Endothelial cell of umbilical vein (primary cell): ENCODE measurements around the gene SMOC1. TPM values are rescaled to one million over a fixed set of nuclear protein-coding genes. Genes with fewer than 3 reads are reported as not detected.

ENCODE experiments used
- BruUV-seq: library from RNA; stranded (reverse); fragments of 400-500 nt; replicated peaks from 2 replicates; lab custom pipeline; 2021; lab: Mats Ljungman, UMichigan
- CTCF ChIA-PET: fragments of 300-600, 350-600 bp; sonication (Branson Sonifier 250); formaldehyde crosslinking; loops from one replicate; lab custom pipeline; 2021; ENCODE audit warnings: antibody characterized with exemption, inconsistent platforms; lab: Charles Lee
- POLR2A ChIA-PET: fragments of 300-600, 350-600 bp; sonication (Branson Sonifier 250); formaldehyde crosslinking; loops from one replicate; lab custom pipeline; 2021; ENCODE audit warnings: antibody characterized with exemption, inconsistent platforms; lab: Charles Lee
- DNase-seq: peaks from one replicate; pipeline ENCODE4 v3.0.0-alpha.2; 2011; ENCODE audit warnings: low read depth, low spot score
- FAIRE-seq: peaks from 2 replicates; lab custom pipeline; 2011; peaks lifted over from hg19 to GRCh38; lab: Jason Lieb, UNC
- H2AFZ ChIP-seq: 2 replicates; pipeline ENCODE4 v1.6.0; 2012; ENCODE audit warnings: low read depth, low read length, control low read depth, inconsistent platforms
- H3K27ac ChIP-seq: 2 replicates; pipeline ENCODE4 v1.5.1; 2011; ENCODE audit warnings: low read depth, mild to moderate bottlenecking, control low read depth, low read length, moderate library complexity; ENCODE audit not compliant: insufficient read depth
- H3K27me3 ChIP-seq, 2 experiments: 2 replicates each; pipeline versions ENCODE4 v1.6.0 to v1.6.1; 2011; ENCODE audit warnings: low read length in 2 of 2, mixed read lengths in 1 of 2; ENCODE audit not compliant: control insufficient read depth in 2 of 2, insufficient read depth in 2 of 2
- H3K36me3 ChIP-seq, 2 experiments: 2 replicates in 1 of 2; 3 replicates in 1 of 2; pipeline ENCODE4 v1.5.1; 2011; ENCODE audit warnings: low read length in 2 of 2, mild to moderate bottlenecking in 1 of 2, moderate library complexity in 1 of 2; ENCODE audit not compliant: control insufficient read depth in 2 of 2, insufficient read depth in 2 of 2; ENCODE audit errors: extremely low read depth in 1 of 2
- H3K4me1 ChIP-seq: 3 replicates; pipeline ENCODE4 v1.5.1; 2011; ENCODE audit warnings: mild to moderate bottlenecking, low read length; ENCODE audit not compliant: control insufficient read depth, insufficient read depth; ENCODE audit errors: extremely low read depth
- H3K4me2 ChIP-seq: 2 replicates; pipeline ENCODE4 v1.6.1; 2011; ENCODE audit warnings: low read length, control low read depth, mixed read lengths; ENCODE audit not compliant: insufficient read depth
- H3K4me3 ChIP-seq, 3 experiments: fragments of 200-600 bp in 1 of 3; sonication (generic), shearing (Covaris generic) in 1 of 3; replicated peaks in 1 of 3; 2 replicates each; pipeline ENCODE4 v1.5.1; 2011 to 2016; ENCODE audit warnings: control low read depth in 3 of 3, low read length in 3 of 3, mild to moderate bottlenecking in 2 of 3, inconsistent platforms in 1 of 3, low read depth in 1 of 3, moderate library complexity in 1 of 3; ENCODE audit not compliant: insufficient read depth in 1 of 3
- H3K79me2 ChIP-seq: 2 replicates; pipeline ENCODE4 v1.6.0; 2012; ENCODE audit warnings: low read length, inconsistent platforms; ENCODE audit not compliant: control insufficient read depth, insufficient read depth
- H3K9ac ChIP-seq: replicated peaks from 2 replicates; pipeline ENCODE3; 2011; ENCODE audit warnings: low read length, control low read depth; ENCODE audit not compliant: insufficient read depth; ENCODE audit errors: extremely low read depth
- H3K9me1 ChIP-seq: replicated peaks from 3 replicates; pipeline ENCODE4 v1.6.0; 2011; ENCODE audit warnings: mild to moderate bottlenecking, low read length; ENCODE audit not compliant: control insufficient read depth, insufficient read depth; ENCODE audit errors: extremely low read depth
- H3K9me3 ChIP-seq: replicated peaks from 2 replicates; pipeline ENCODE4 v1.5.1; 2012; ENCODE audit warnings: low read length, inconsistent platforms; ENCODE audit not compliant: control insufficient read depth, insufficient read depth
- H4K20me1 ChIP-seq: replicated peaks from 2 replicates; pipeline ENCODE3; 2011; ENCODE audit warnings: mild to moderate bottlenecking, low read length; ENCODE audit not compliant: control insufficient read depth, insufficient read depth; ENCODE audit errors: extremely low read depth
- EZH2 ChIP-seq: IDR thresholded peaks from 2 replicates; pipeline ENCODE4 v1.6.1; 2012; ENCODE audit warnings: borderline replicate concordance, low read depth, mild to moderate bottlenecking, moderate library complexity, low read length, inconsistent platforms; ENCODE audit not compliant: severe bottlenecking
- FOS ChIP-seq: IDR thresholded peaks from 2 replicates; pipeline ENCODE4 v1.6.1; 2011; ENCODE audit warnings: mild to moderate bottlenecking, low read length, moderate library complexity, borderline replicate concordance; ENCODE audit not compliant: insufficient read depth
- GATA2 ChIP-seq: IDR thresholded peaks from 2 replicates; pipeline ENCODE4 v1.7.0; 2011; ENCODE audit warnings: low read depth, mild to moderate bottlenecking, moderate library complexity, mixed read lengths, low read length; ENCODE audit not compliant: insufficient read length, insufficient read depth
- JUN ChIP-seq: IDR thresholded peaks from 2 replicates; pipeline ENCODE4 v1.6.1; 2011; ENCODE audit warnings: borderline replicate concordance, low read depth; ENCODE audit not compliant: insufficient read length, insufficient read depth
- MYC ChIP-seq: IDR thresholded peaks from one replicate; pipeline ENCODE4 v1.6.1; 2011; ENCODE audit warnings: mild to moderate bottlenecking, low read depth, low read length
- POLR2A ChIP-seq: IDR thresholded peaks from 2 replicates; pipeline ENCODE4 v1.6.1; 2012; ENCODE audit warnings: low read depth, mild to moderate bottlenecking, control low read depth, low read length
- POLR2AphosphoS5 ChIP-seq: IDR thresholded peaks from 2 replicates; pipeline ENCODE4 v1.6.1; 2012; ENCODE audit warnings: low read depth, mild to moderate bottlenecking, control low read depth, low read length, moderate library complexity; ENCODE audit not compliant: insufficient read depth
- dilution Hi-C: fragments of 300-500 bp; cut with MboI; formaldehyde crosslinking; loops from one replicate; pipeline ENCODE4 v1.15.0; 2019; ENCODE audit warnings: low sequenced_read_pairs; ENCODE audit not compliant: extremely low pct_ligation_motif_present
- intact Hi-C: fragments of 100-400 bp; cut with micrococcal nuclease; formaldehyde crosslinking; loops from one replicate; pipeline ENCODE4 v1.10.0; 2022
- polyA plus RNA-seq, 4 experiments: library from polyadenylated mRNA; depleted of rRNA in 3 of 4; stranded (reverse) in 3 of 4; unstranded in 1 of 4; fragments of >200 nt; gene quantifications; 2 replicates each; pipeline versions ENCODE4 v1.2.1 to v1.2.3, GENCODE V29; 2011 to 2012; ENCODE audit warnings: missing spikeins in 1 of 4
- total RNA-seq: library from RNA; stranded (reverse); gene quantifications from 2 replicates; pipeline ENCODE4 v1.2.3, GENCODE V29; 2021
- TF ChIP-seq, protein P1 (sequence below), 2 donors: IDR thresholded peaks; 1 replicate in 1 of 2; 2 replicates in 1 of 2; pipeline ENCODE4 v1.5.1; 2011; ENCODE audit warnings: low read length in 2 of 2, mild to moderate bottlenecking in 2 of 2, moderate library complexity in 2 of 2, control low read depth in 1 of 2, inconsistent platforms in 1 of 2, low read depth in 1 of 2; ENCODE audit not compliant: insufficient read depth in 1 of 2; ENCODE audit errors: extremely low read depth in 1 of 2
- TF ChIP-seq, protein P2 (sequence below): IDR thresholded peaks from 2 replicates; pipeline ENCODE4 v1.6.1; 2011; ENCODE audit not compliant: insufficient read depth, insufficient read length

The SMOC1 gene
- total and polyA plus RNA-seq, 2 donors (not counting 3 experiments of a cell fraction or from before 2014, with no cell fraction given), result 0.97 to 1.1 TPM

DNA sequence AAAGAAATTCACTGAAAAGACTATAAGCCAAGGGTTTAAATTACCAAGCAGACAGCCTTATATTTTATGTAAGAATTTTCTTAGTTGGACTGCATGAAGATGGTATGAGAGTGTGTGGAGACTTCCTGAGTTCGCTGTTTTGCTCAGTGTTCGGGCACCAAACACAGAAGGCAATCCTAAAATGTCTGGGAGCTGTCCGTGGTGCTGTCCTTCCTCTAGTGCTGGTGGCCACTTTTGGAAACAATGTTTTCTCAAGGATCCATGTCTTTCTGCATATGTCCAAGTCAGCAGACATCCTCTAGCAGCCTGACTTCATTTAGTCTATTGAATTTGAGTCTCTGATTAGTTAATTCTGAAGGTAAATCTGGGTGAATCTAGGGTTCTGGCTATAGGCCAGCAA, 173.8 kb downstream of the SMOC1 start:
- Histone ChIP-seq H3K4me1 (no peaks in the 10 kb centered on the region), H3K9ac (no peak overlapping the region), H3K36me3 (no peaks in the 10 kb centered on the region), H3K9me3 (no peaks in the 10 kb centered on the region), H3K9me1 (no peaks in the 10 kb centered on the region), H3K27ac (no peak overlapping the region), H3K79me2 (no peaks in the 10 kb centered on the region), H3K27me3 (no peaks in the 10 kb centered on the region), H3K4me2 (no peak overlapping the region), H2AFZ (no peak overlapping the region), H3K4me3 (no peak overlapping the region), H4K20me1 (no peaks in the 10 kb centered on the region)
- no peak for TF ChIP-seq POLR2AphosphoS5
- TF ChIP-seq, protein P1, sequence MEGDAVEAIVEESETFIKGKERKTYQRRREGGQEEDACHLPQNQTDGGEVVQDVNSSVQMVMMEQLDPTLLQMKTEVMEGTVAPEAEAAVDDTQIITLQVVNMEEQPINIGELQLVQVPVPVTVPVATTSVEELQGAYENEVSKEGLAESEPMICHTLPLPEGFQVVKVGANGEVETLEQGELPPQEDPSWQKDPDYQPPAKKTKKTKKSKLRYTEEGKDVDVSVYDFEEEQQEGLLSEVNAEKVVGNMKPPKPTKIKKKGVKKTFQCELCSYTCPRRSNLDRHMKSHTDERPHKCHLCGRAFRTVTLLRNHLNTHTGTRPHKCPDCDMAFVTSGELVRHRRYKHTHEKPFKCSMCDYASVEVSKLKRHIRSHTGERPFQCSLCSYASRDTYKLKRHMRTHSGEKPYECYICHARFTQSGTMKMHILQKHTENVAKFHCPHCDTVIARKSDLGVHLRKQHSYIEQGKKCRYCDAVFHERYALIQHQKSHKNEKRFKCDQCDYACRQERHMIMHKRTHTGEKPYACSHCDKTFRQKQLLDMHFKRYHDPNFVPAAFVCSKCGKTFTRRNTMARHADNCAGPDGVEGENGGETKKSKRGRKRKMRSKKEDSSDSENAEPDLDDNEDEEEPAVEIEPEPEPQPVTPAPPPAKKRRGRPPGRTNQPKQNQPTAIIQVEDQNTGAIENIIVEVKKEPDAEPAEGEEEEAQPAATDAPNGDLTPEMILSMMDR (IDR thresholded peaks at IDR 0.05; ENCODE audit: extremely low read depth in 1 of 2, insufficient read depth in 1 of 2, low read depth in 1 of 2, low read length in 2 of 2), result no peak
- no peak for TF ChIP-seq EZH2
- intact Hi-C loops, result no loop called here
- ChIA-PET POLR2A (no interaction called here), CTCF (interaction anchor here (0.7 to 0.9 kb wide), 2 partner anchors 21 to 25 kb away, joined by 3 to 4 read pairs; no protein-coding TSS in a partner anchor)
- no TSS peak for BruUV-seq
- FAIRE-seq (peak; percentile 8), DNase-seq (peak; percentile 22)
- dilution Hi-C loops, result no loop called here

DNA sequence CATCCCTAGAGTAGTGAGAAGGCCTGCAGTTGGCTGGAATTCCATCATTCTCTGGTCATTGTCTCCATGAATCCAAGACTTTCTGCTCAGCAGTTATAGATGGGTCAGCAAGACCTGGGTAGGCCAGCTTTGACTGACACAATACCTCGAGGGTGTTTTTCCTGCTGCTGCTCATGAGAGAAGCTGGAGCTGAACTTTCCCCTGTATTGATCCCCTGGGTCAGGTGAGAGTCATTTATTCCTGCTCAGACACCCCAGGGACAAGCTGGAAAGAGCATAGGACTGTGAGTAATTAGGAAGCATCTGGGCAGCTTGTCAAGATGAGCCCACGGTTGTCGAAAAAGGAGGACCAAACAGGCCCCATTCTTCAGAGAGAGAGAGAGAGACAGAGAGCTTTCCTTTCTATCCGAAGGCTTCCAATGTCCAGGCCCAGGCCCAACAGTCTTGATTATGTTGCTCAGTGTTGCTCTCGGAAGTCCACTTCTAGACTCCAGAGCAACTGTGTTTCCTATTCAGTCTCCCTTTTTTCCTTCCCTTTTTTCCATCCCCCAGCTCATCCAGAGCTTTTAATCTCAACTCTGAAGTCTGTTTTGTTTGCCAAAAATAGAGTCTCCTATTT, 178.4 kb downstream of the SMOC1 start:
- intact Hi-C loops (no loop called here), dilution Hi-C loops (no loop called here)
- H3K4me3 ChIP-seq, result no peak overlapping the region
- H3K36me3 ChIP-seq, result no peaks in the 10 kb centered on the region
- no peaks in the 10 kb centered on the region for H3K4me1 ChIP-seq
- no peak overlapping the region for H3K9ac ChIP-seq
- DNase-seq (no peak), FAIRE-seq (no peak)
- H2AFZ ChIP-seq, result no peak overlapping the region
- H3K9me3 ChIP-seq, result no peaks in the 10 kb centered on the region
- no peak overlapping the region for H3K27ac ChIP-seq
- BruUV-seq, result no TSS peak
- ChIA-PET CTCF (no interaction called here), POLR2A (no interaction called here)
- TF ChIP-seq GATA2, result no peak
- TF ChIP-seq MYC, result no peak
- no peak for TF ChIP-seq POLR2AphosphoS5
- no peak for TF ChIP-seq EZH2
- no peak for TF ChIP-seq JUN
- TF ChIP-seq, protein P2, sequence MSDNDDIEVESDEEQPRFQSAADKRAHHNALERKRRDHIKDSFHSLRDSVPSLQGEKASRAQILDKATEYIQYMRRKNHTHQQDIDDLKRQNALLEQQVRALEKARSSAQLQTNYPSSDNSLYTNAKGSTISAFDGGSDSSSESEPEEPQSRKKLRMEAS, result no peak
- no peak for TF ChIP-seq POLR2A
- TF ChIP-seq, protein P1 (IDR thresholded peaks at IDR 0.05; ENCODE audit: extremely low read depth in 1 of 2, insufficient read depth in 1 of 2, low read depth in 1 of 2, low read length in 2 of 2), result no peak
- no peak for TF ChIP-seq FOS
- H4K20me1 ChIP-seq, result no peaks in the 10 kb centered on the region
- no peaks in the 10 kb centered on the region for H3K79me2 ChIP-seq
- H3K27me3 ChIP-seq, result no peaks in the 10 kb centered on the region
- no peaks in the 10 kb centered on the region for H3K9me1 ChIP-seq
- no peak overlapping the region for H3K4me2 ChIP-seq
